Stimulated activated CD8-positive, alpha-beta memory T cell treated with anti-CD3 and anti-CD28 coated beads, Interleukin-15, amount 100 ng/mL, for 1 hour (primary cell): ENCODE results near the gene REPS2.
"Not testable (repeated sequence)": the region's sequence is repeated elsewhere in the genome, so short reads cannot be mapped to it uniquely, and the experiment has no call there.

ENCODE experiments used
- DNase-seq: peaks from one replicate; pipeline ENCODE4 v3.0.0-alpha.2; 2020; ENCODE audit warnings: low read depth

The REPS2 gene

DNA sequence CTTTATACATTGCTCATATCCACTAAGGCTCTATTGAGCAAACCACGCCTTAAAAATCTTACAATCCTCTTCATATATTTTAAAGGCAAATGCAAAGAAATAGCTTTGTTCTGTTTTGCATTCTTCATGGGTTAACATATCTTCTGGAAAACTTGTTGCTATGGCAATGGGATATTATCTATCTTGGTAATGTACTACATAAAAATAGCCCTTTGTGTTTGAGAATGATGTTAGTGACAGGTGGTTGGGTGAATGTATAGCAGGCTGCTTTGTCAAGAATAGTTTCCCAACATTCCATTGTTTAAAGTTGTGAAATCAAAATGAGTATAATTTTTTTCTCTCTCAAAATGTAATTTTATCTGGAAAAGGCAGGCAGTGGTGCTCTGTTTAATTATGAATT, 16.8 kb downstream of the REPS2 start:
- no peak for DNase-seq

DNA sequence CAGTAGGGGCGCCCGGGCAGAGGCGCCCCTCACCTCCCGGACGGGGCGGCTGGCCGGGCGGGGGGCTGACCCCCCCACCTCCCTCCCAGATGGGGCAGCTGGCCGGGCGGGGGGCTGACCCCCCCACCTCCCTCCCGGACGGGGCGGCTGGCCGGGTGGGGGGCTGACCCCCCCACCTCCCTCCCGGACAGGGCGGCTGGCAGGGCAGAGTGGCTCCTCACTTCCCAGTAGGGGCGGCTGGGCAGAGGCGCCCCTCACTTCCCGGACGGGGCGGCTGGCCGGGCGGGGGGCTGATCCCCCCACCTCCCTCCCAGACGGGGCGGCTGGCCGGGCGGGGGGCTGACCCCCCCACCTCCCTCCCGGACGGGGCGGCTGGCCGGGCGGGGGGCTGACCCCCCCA, 18.5 kb downstream of the REPS2 start:
- DNase-seq, result not testable (repeated sequence)

DNA sequence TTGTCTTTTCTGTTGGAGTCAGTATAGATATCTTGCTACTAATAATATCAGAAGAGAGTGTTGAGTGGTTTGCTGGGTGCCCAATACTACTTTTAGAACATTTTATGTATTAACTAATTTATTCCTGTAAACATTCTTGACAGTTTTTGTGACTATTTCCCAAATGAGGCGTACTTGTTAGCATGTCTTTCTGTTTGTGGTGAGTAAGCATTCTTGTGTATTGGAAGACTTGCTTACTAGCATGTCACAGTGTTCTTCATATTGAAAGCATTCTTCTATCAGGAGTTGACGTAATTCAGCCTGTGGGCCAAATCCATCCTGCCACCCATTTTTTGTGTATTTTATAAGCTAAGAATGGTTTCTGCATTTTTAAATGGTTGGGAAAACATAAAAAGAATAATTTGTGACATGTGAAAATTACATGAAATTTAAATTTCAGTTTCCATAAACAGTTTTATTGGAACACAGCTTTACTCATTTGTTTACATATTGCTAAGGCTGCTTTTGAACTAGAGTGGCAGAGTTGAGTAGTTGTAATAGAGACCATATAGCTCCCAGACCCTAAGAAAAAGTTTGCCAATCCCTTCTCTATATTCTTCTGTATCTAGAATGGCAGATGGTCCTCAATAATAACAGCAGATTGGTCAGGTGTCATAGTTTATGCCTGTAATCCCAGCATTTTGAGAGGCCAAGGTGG, 20.4 kb downstream of the REPS2 start:
- no peak for DNase-seq

DNA sequence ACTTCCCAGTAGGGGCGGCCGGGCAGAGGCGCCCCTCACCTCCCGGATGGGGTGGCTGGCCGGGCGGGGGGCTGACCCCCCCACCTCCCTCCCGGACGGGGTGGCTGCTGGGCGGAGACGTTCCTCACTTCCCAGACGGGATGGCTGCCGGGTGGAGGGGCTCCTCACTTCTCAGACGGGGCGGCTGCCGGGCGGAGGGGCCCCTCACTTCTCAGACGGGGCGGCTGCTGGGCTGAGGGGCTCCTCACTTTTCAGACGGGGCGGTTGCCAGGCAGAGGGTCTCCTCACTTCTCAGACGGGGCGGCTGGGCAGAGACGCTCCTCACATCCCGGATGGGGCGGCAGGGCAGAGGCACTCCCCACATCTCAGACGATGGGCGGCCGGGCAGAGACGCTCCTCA, 22.3 kb downstream of the REPS2 start:
- not testable (repeated sequence) for DNase-seq

DNA sequence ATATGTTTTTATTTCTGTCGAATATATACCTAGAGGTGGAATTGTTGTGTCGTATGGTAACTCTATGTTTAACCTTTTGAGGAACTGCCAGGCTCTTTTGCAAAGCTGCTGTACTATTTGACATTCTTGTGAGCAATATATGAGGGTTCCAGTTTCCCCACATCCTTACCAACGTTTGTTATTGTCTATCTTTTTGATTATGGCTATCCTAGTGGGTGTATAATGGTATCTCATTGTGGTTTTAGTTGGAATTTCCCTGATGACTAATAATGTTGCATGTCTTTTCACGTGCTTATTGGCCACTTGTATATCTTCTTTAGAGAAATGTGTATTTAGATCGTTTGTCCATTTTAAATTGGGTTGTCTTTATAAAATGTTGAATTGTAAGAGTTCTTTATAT, 24.5 kb downstream of the REPS2 start:
- DNase-seq, result no peak

DNA sequence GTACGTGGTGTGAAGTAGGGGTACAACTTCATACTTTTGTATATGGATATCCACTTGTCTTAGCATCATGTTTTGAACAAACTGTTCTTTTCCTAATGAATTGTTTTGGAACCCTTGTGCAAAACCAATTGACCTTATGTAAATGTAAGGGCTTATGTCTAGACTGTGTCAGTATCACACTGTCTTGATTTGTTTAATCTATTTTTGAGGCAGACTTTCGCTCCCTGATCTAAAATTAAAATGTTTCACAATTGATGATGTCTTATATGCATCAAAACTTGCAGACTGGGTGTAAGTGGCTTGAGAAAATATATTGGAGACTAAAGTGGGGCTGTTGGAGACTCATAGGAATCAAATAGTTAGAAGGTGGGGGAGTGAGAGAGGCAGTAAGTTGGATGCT, 25.2 kb downstream of the REPS2 start:
- no peak for DNase-seq

DNA sequence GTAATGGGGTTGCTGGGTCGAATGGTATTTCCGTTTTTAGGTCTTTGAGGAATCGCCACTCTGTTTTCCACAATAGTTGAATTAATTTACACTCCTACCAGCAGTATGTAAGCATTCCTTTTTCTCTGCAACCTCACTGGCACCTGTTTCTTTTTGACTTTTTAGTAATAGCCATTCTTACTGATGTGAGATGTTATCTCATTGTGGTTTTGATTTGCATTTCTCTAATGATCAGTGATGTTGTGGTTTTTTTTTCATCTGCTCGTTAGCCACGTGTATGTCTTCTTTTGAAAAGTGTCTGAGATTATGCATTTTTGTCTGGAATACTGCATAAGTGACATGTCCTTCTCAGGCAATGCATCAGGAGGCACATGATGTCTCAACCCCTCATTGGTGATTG, 28.8 kb downstream of the REPS2 start:
- DNase-seq, result no peak

DNA sequence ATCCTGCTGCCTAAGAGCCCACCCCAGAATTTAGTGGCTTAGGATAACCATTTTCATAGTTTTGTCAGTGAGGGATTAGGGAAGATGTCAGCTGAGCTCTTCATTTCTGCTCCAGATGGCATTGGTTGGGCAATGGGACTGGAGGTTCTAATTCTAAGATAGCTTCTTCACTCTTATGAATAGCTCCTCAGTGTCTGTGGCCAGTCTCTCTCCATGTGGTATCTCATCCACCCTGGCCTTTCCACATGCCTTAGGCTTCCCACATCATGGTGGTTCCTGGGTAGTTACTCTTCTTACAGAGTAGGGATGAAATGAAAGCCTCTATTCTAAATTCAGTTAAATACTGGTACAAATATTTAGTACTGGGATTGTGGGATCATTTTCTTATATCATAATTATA, 31.3 kb downstream of the REPS2 start:
- DNase-seq, result no peak

DNA sequence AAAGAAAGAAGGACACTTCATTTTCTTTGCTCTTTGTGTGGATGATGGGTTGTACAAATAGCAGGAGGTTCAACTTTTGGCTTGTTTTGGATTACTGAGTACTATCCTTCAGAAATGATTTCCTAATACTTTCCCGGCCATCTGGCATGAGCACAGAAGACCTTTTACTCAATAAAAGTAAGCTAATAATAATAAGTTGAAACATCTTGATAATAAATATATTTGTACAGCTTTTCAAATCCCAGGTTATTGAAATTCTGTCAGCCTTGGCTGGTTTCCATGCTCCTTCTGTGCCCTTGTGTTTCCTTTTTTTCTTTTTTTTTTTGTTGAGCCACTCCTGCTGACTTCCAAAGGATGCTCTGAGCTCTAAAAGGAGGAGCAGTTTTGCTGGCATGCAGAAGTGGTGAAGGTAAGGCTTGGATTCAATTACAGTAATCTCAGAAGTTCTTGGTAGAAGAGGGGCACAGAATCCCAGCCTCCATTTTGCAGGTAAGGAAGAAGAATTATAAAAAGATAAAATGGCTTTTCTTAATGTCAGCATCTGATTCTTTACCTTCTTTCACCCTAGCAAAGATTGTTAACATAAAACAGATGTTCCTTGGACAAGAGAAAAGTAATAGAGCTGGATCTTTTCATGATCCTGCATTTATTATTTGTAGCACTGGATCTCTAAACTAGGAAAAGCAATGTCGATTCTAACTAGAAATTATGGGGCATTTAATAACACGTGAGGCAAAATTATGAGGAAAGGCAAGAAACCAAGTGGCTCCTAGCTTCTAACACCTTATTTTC, 31.9 kb downstream of the REPS2 start:
- no peak for DNase-seq

DNA sequence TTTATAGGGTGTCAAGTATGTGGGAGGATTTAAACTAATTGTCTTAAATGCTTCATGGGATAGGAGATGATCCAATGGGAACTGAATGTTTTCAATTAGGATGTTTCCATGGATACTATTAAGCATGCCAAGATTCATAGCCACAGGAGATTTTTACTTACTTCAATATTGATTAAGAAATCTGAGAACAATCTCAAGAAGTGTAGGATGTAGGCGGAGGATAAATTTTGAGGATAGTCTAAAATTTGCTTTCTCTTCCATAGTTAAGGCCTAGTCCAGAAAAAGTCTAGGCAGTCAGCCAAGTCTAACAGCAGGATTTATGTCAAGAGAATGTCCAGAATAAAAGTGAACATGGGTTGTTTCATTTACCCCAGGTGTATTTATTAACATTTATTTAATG, 32.8 kb downstream of the REPS2 start:
- DNase-seq, result no peak

DNA sequence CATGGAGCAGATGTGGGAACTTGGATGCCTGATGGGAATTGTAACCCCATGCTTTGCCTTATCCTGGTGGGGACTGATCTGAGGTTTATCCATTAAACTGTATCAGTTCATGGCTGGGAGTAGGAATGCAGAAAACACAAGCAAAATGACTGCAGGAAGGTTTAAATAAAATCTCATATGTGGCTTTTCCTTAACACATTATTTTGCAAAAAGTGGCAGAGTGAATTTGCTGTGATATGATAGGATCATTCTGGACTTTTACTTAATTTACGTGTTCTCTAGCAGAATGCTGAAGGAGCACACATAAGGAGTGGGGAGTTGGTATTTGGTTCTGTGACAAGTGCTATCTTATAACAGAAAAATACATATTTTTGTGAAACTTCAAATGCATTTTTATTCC, 34.8 kb downstream of the REPS2 start:
- no peak for DNase-seq

DNA sequence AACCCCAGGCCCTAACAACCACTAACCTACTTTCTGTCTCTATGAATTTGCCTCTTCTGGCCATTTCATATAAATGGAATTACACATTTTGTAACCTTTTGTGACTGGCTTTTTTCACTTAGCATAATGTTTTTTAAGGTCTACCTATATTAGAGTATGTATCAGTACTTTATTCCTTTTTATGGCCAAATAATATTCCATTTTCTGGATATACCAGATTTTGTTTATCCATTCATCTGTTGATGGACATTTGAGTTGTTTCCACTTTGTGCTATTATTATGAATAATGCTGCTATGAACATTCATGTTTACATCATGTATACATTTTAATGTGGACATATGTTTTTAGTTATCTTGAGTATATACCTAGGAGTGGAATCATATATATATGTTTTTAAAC, 35.5 kb downstream of the REPS2 start:
- DNase-seq, result no peak

DNA sequence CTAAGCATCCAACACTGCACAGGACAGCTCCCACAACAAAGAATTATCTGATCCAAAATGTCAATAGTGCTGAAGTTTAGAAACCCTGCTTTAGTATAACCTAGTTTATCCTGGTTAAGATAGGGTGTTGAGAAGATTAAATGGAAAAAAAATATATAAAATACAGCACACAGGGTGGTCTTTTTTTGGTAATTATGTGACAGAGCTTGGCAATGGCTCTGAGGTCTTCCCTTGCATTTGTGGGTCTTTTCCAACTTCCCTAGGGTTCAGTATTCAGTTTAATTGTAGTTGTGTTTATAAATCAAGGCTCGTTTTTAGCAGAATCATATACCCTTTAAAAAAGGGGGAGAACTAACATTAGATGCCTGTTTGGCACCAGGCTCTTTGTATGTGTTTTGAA, 36.6 kb downstream of the REPS2 start:
- DNase-seq, result no peak

DNA sequence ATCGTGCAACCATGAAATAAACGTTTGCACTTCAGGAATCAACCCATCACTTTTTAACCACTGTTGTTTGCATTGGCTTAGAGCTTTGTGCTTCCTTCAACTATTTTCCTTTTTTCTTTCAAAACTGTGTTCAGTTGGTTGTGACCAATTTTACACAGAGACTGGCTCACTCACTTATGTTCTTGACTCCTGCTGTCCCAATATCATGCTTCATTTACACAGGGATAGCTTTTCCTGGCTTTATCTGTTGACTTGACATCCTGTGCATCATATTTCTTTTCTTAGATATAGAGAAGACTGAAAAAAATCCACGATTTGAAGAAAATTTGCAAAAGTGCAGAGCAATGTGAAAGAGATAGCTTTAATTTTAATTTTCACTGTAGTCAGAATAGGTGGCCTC, 38.8 kb downstream of the REPS2 start:
- DNase-seq, result no peak

DNA sequence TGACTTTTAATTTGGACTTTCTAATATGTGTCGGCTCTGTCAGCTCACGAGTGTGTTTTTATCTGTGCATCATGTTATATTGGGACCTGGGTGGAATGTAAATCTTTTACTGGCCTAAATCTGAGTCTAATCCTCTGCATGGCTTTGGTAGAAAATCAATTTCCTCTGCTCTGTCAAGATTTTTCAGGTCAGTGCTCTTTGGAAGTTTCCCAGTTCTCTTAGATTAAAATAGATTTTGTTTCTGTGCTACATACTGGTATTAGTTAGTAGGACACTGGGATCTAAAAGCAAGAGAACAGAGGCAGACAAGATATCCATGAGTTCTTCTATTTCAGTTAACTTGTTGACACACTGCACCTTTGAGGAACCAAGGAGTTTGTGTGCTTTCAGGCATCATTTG, 39.7 kb downstream of the REPS2 start:
- no peak for DNase-seq

DNA sequence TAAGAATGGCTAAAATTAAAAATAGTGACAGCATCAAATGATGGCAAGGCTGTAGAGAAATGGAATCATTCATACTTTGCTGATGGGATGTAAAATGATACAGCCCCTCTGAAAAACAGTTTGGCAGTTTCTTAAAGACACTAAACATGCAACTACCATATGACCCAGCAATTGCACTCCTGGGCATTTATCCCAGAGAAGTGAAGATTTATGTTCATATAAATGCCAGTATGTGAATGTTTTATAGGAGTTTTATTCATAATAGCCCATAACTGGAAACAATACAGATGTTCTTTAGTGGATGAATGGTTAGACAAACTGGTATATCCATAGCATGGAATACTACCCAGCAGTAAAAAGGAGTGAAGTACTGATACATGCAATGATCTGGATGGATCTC, 43.3 kb downstream of the REPS2 start:
- DNase-seq, result no peak

DNA sequence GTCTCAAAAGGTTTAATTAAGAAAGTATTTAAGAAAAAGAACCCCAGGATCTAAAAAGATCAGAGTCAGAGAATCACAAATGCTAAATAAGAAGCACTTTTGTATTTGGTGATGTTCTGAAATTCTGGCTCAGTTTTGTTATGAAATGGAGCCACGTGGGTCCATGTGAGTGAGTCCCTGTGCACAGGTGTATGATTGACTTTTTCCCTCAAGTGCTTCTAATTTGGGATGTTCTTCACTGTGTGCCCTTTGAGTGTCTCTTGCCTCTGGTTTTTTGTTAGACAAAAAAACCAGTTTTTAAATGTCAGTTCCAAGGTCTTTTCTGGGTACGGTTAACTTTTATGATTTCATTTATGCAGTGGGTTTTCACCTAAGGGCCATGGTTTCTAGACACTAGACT, 44.4 kb downstream of the REPS2 start:
- DNase-seq, result no peak

DNA sequence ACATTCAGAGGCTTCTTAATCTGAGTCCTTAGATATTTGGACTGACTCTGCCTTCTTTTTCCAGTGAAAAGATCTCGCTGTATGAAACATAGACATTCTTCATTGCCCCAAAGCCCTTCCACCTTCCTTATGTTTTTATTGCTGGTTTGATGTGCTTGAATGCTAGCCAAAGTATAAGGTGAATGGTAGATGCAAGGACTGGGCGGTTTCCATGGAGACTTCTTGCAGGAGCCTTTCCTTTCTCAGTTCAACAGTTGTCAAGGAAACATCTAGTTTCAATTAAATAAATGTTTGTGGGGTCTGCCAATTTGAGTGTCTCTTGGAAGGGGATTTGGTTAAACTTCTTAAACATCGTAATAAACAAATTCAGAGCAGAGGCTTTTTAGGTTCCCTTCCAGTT, 46.0 kb downstream of the REPS2 start:
- no peak for DNase-seq

DNA sequence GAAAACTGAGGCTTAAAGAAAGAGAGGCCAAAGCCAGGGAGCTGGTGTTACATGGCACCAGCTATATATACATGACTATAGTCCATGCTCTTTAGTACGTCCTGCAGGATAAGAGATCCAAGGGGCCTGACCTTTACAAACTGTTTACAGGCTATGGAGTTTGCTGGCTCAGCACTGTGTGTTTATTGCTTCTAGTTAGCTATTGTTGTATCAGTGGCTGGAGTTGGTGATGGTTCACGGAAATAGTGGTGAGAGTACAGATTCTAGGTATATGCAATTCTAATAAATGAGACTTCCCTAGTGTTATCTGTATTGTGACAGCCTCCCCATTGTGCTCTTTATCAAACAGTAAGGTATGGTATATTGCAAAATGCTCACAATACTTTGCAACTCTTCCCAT, 46.5 kb downstream of the REPS2 start:
- no peak for DNase-seq

DNA sequence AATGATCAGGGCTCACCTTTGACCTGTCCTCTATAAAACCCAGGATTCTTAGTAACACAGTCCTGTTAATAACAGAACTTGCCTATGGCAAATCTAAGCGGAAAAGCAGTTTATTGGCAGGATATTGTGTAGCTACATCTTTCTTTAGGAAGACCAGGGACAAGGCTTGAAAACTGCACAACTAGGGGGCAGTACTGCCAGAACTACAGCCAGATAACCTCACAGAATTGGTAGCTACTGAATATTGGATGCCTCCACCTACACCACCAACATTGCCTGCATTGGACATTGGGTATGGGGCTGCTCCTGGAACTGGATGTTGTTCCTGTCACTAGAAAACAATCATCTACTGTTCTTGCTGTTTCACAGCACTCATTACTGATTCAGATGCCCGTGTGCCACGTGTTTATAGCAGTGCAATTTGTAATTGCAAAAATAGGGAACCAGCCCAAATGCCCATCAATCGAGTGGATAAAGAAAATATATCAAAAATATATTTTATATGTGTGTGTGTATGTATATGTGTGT, 47.4 kb downstream of the REPS2 start:
- DNase-seq, result no peak

DNA sequence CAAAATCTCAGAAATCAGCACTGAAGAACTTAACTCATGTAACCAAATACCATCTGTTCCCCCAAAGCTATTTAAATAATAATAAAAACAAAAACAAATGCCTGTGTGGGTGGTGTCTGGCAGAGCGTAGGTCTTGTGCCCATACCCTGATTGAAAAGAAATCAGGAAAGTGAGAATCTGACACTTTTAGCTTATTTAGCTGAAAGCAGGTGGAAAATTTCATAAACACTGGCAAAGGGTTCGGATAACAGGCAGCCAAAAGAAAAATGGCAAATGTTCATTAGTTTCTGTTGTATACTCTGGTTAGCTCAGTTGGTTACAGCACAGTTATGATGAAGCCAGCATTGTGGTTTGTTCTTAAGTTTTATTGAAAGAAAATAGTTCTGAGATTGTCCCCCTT, 48.3 kb downstream of the REPS2 start:
- no peak for DNase-seq

DNA sequence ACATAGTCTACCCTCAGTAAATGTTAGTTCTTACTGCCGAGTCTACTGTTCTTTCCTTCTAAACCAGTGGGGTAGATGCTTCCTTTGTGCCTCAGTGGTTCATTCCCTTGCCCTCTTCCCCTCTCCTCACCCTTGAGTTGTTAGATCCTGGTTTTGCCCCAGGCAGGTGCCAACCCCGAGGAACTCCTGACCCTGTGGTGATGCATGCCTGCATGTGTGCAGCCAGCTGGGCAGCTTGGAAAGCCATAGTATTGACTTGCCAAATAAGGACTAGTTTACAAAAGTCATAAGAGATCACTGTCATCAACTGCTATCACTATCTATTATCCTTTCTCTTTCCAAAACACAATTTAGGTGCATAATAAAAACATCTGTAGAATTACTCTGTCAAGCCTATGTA, 50.9 kb downstream of the REPS2 start:
- no peak for DNase-seq

DNA sequence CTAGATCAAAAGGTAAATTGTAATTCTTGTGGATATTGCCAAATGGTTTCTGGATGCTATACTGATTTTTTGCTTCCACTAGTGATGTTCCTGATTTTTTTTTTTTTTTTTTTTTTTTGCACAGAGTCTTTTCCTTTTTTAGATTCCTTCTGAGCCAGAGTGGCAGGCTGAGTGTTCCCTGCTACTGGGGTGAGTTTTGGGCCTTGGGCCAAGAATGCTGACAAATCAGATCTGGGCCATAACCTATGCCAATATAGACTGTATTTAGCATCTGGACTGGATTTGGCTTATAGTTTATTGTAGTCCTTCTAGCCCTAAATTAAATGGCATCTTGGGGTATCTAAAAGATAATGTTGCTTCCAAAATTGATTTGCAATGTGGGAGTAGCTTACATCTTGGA, 52.8 kb downstream of the REPS2 start:
- DNase-seq, result no peak

DNA sequence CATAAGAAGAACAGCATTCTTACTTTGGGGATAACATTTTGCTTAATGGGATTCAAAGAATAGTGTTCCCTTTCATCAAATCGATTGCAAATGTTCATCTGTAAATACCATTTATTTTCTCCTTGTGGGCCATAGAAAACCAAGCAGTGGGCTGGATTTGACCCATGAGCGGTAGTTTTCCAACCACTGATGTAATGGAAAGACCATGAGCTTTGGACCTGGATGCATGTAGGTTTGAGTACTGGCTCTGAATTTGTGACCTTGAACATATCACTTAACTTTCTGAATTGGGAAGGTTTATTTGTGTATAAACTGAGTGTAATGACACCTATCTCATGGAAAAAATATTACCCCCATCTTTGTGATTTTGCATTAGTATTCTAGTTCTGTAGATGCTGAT, 54.3 kb downstream of the REPS2 start:
- no peak for DNase-seq
